Smooth muscle cell (in vitro differentiated cells): ENCODE data around the gene PTPN3. TPM values are rescaled to one million over a fixed set of nuclear protein-coding genes. Genes with fewer than 3 reads are reported as not detected.
A peak's percentile ranks its signal among the peaks of the same experiment; 100 is the strongest.

Experiments
- DNase-seq: peaks from one replicate; lab custom pipeline; 2025; ENCODE audit not compliant: unreplicated experiment; lab: John Stamatoyannopoulos, UW
- H2AFZ ChIP-seq: fragments of 200-600 bp; sonication (generic); 2 replicates; pipeline ENCODE4 v1.6.0; 2016; ENCODE audit warnings: antibody characterized with exemption, low read depth, mild to moderate bottlenecking
- H3F3A ChIP-seq: fragments of 200-600 bp; sonication (generic); 2 replicates; pipeline ENCODE4 v1.6.0; 2017; ENCODE audit warnings: antibody characterized with exemption, low read depth
- H3K27ac ChIP-seq: fragments of 200-600 bp; sonication (generic); 2 replicates; pipeline ENCODE4 v1.5.1; 2016; ENCODE audit warnings: low read depth, mild to moderate bottlenecking
- H3K27me3 ChIP-seq: fragments of 200-600 bp; sonication (generic); 2 replicates; pipeline ENCODE4 v1.6.1; 2016; ENCODE audit warnings: low read depth, mild to moderate bottlenecking
- H3K36me3 ChIP-seq: fragments of 200-600 bp; sonication (generic); 2 replicates; pipeline ENCODE4 v1.5.1; 2016; ENCODE audit warnings: low read depth
- H3K4me1 ChIP-seq: fragments of 200-600 bp; sonication (generic); 2 replicates; pipeline ENCODE4 v1.5.1; 2016; ENCODE audit warnings: low read depth
- H3K4me2 ChIP-seq: fragments of 200-600 bp; sonication (generic); 2 replicates; pipeline ENCODE4 v1.6.0; 2016; ENCODE audit warnings: mild to moderate bottlenecking
- H3K4me3 ChIP-seq: fragments of 200-600 bp; sonication (generic); 2 replicates; pipeline ENCODE4 v1.5.1; 2016; ENCODE audit warnings: mild to moderate bottlenecking
- H3K79me2 ChIP-seq: fragments of 200-600 bp; sonication (generic); 2 replicates; pipeline ENCODE4 v1.6.0; 2016; ENCODE audit warnings: low read depth, mild to moderate bottlenecking
- H3K9ac ChIP-seq: fragments of 200-600 bp; sonication (generic); 2 replicates; pipeline ENCODE4 v1.6.0; 2016; ENCODE audit warnings: low read depth
- H3K9me3 ChIP-seq: fragments of 200-600 bp; sonication (generic); replicated peaks from 2 replicates; pipeline ENCODE4 v1.5.1; 2016; ENCODE audit warnings: low read depth
- H4K20me1 ChIP-seq: fragments of 200-600 bp; sonication (generic); 2 replicates; pipeline ENCODE4 v1.6.0; 2016; ENCODE audit warnings: low read depth
- WGBS: methylation state at CpG from one replicate; pipeline ENCODE4 v1.1.7; 2016; ENCODE audit warnings: low lambda C conversion rate; 5-methylcytosine and 5-hydroxymethylcytosine counted together
- polyA plus RNA-seq: library from polyadenylated mRNA; unstranded; fragments of >200 nt; fragmentation: Nextera tagmentation; extraction: Ambion mirVana; gene quantifications from 2 replicates; pipeline ENCODE4 v1.2.1, GENCODE V29; 2016
- total RNA-seq: library from RNA; depleted of rRNA; stranded (reverse); fragments of >200 nt; gene quantifications from 2 replicates; pipeline ENCODE4 v1.2.3, GENCODE V29; 2014
- TF ChIP-seq, protein P1 (sequence below): fragments of 200-600 bp; sonication (generic); IDR thresholded peaks from 2 replicates; pipeline ENCODE4 v1.5.1; 2017; ENCODE audit warnings: borderline replicate concordance, mild to moderate bottlenecking, antibody characterized with exemption; ENCODE audit not compliant: insufficient read depth, poor library complexity, severe bottlenecking

Gene PTPN3
- total and polyA plus RNA-seq, 2 experiments from 2014 or later: 2.2 to 5.5 TPM

DNA sequence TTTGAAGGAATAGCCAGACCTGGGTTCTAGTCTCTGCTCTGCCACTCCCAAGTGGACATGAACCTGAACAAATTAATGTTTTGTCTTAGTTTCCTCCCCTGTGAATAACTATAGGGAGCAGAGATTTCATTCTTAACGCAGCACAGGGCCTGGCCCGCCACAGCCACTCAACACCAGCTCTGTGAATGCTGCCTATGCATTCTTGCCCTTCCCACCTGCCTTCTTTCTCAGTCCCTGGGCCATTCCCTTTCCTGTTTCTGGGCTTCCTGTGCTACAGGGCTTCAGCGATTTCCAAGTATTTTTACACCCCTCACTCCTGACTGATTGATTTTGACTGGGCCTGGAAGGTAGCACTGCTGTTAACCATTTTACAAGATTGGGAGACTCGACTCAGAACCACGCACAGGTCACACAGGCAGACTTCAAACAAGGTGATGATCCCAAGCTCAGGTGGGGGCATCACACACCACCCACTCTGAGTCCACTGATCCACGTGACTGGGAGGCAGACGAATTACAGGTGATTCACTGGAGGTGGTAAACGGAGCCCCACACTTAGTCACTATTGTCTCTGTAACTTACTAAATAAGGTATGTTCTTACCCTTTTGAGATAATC lies 21.4 kb downstream of the PTPN3 start:
- H3K79me2 ChIP-seq: no peaks in the 10 kb centered on the region
- H3K27me3 ChIP-seq: no peaks in the 10 kb centered on the region
- peak overlapping the region; percentile 43 for H3K27ac ChIP-seq
- DNase-seq: no peak
- H3K4me3 ChIP-seq: no peak overlapping the region
- H3K36me3 ChIP-seq: no peaks in the 10 kb centered on the region
- H3K9me3 ChIP-seq: no peaks in the 10 kb centered on the region
- H2AFZ ChIP-seq: no peak overlapping the region
- no peak overlapping the region for H3K9ac ChIP-seq
- WGBS: 72% methylated on average over 8 of the region's 8 CpGs
- H3F3A ChIP-seq: no peaks in the 10 kb centered on the region
- TF ChIP-seq, protein P1, sequence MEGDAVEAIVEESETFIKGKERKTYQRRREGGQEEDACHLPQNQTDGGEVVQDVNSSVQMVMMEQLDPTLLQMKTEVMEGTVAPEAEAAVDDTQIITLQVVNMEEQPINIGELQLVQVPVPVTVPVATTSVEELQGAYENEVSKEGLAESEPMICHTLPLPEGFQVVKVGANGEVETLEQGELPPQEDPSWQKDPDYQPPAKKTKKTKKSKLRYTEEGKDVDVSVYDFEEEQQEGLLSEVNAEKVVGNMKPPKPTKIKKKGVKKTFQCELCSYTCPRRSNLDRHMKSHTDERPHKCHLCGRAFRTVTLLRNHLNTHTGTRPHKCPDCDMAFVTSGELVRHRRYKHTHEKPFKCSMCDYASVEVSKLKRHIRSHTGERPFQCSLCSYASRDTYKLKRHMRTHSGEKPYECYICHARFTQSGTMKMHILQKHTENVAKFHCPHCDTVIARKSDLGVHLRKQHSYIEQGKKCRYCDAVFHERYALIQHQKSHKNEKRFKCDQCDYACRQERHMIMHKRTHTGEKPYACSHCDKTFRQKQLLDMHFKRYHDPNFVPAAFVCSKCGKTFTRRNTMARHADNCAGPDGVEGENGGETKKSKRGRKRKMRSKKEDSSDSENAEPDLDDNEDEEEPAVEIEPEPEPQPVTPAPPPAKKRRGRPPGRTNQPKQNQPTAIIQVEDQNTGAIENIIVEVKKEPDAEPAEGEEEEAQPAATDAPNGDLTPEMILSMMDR: no peak
- no peaks in the 10 kb centered on the region for H3K4me1 ChIP-seq
- peaks cover 6% of the 10 kb centered on the region for H4K20me1 ChIP-seq
- no peak overlapping the region for H3K4me2 ChIP-seq

DNA sequence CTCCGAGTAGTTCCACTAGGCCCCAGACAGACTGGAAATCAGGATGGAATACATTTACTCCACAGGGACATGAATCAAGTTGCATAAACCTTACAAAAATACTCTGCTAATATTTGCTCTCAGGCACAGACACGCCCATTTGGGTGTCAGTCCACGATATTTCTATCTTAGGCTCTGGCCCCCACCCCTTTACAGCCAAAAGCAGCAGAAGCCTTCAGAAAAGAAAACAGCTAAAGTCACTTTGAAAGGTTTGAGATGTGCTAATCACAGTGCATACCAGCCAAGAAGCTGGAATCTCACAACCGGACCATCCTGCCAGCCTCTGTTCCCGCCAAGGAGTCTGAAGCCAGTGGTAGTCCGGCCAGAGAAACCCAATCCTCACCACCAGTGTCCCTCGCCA lies 22.6 kb downstream of the PTPN3 start:
- Histone ChIP-seq H3K36me3 (no peaks in the 10 kb centered on the region), H3K79me2 (no peaks in the 10 kb centered on the region), H3K4me3 (no peak overlapping the region), H3K27me3 (no peaks in the 10 kb centered on the region), H3K9ac (no peak overlapping the region), H2AFZ (no peak overlapping the region), H3K27ac (no peak overlapping the region), H3F3A (no peaks in the 10 kb centered on the region), H3K9me3 (no peaks in the 10 kb centered on the region), H4K20me1 (peaks cover 6% of the 10 kb centered on the region), H3K4me2 (no peak overlapping the region), H3K4me1 (no peaks in the 10 kb centered on the region)
- DNase-seq: no peak
- WGBS: 92% methylated on average over 7 of the region's 7 CpGs
- TF ChIP-seq, protein P1: no peak

DNA sequence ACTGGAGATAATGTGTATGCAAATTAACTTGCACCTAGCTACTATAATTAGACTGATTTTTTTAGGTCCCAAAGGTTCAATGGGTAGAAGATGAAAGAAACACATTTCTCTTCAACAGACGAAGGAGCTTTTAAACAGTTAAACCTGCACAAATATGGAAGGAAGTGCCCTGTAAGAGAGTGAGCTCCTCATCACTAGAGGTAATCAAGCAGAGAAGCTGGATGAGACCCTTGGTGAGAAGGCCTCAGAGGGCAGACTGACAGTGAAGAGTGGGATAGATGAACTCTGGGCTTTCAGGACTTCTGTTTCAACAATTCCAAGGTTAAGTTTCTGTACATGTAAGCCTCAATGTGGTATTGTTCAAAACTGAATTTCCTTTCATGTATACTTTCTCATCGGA lies 23.2 kb downstream of the PTPN3 start:
- Histone ChIP-seq H3K27ac (no peak overlapping the region), H3K4me2 (no peak overlapping the region), H3K27me3 (no peaks in the 10 kb centered on the region), H3K79me2 (no peaks in the 10 kb centered on the region), H2AFZ (no peak overlapping the region), H3F3A (no peaks in the 10 kb centered on the region), H3K9ac (no peak overlapping the region), H4K20me1 (peaks cover 6% of the 10 kb centered on the region), H3K36me3 (no peaks in the 10 kb centered on the region), H3K4me1 (no peaks in the 10 kb centered on the region), H3K9me3 (no peaks in the 10 kb centered on the region), H3K4me3 (no peak overlapping the region)
- WGBS: 89% methylated on average over 2 of the region's 2 CpGs
- no peak for DNase-seq
- TF ChIP-seq, protein P1: no peak

DNA sequence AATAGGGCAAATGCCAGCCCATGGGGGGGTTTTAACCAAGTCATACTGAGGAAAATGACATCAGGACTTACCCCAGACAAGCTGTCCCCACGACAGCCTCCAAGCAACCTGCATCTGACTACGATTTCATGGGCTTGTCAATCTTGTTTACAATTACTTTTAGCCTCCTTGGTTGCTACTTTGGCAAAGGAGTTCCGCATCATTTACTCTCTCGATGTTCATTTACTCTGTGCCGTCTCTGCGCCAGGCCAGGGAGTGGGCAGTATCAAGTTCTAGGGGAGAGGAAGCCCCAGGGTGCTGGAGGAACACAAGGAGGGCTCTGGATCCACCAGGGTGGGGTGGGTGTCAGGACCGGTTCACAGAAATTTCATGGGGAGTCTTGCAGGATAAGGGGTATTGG lies 23.9 kb downstream of the PTPN3 start:
- H3K4me3 ChIP-seq: no peak overlapping the region
- H3K9me3 ChIP-seq: no peaks in the 10 kb centered on the region
- H3K27me3 ChIP-seq: no peaks in the 10 kb centered on the region
- TF ChIP-seq, protein P1: no peak
- no peak overlapping the region for H2AFZ ChIP-seq
- H3K36me3 ChIP-seq: no peaks in the 10 kb centered on the region
- H3K27ac ChIP-seq: no peak overlapping the region
- H3K4me2 ChIP-seq: no peak overlapping the region
- DNase-seq: no peak
- H4K20me1 ChIP-seq: peaks cover 6% of the 10 kb centered on the region
- H3K4me1 ChIP-seq: no peaks in the 10 kb centered on the region
- no peak overlapping the region for H3K9ac ChIP-seq
- H3F3A ChIP-seq: no peaks in the 10 kb centered on the region
- 91% methylated on average over 7 of the region's 7 CpGs for WGBS
- no peaks in the 10 kb centered on the region for H3K79me2 ChIP-seq
